Smooth muscle cell (in vitro differentiated cells): Measurements from ENCODE around the gene CKAP5. TPM values are rescaled to one million over a fixed set of nuclear protein-coding genes. Genes with fewer than 3 reads are reported as not detected.

Source experiments
- DNase-seq: peaks from one replicate; lab custom pipeline; 2025; ENCODE audit not compliant: unreplicated experiment; lab: John Stamatoyannopoulos, UW
- H2AFZ ChIP-seq: fragments of 200-600 bp; sonication (generic); 2 replicates; pipeline ENCODE4 v1.6.0; 2016; ENCODE audit warnings: antibody characterized with exemption, low read depth, mild to moderate bottlenecking
- H3F3A ChIP-seq: fragments of 200-600 bp; sonication (generic); 2 replicates; pipeline ENCODE4 v1.6.0; 2017; ENCODE audit warnings: antibody characterized with exemption, low read depth
- H3K27ac ChIP-seq: fragments of 200-600 bp; sonication (generic); 2 replicates; pipeline ENCODE4 v1.5.1; 2016; ENCODE audit warnings: low read depth, mild to moderate bottlenecking
- H3K27me3 ChIP-seq: fragments of 200-600 bp; sonication (generic); 2 replicates; pipeline ENCODE4 v1.6.1; 2016; ENCODE audit warnings: low read depth, mild to moderate bottlenecking
- H3K36me3 ChIP-seq: fragments of 200-600 bp; sonication (generic); 2 replicates; pipeline ENCODE4 v1.5.1; 2016; ENCODE audit warnings: low read depth
- H3K4me1 ChIP-seq: fragments of 200-600 bp; sonication (generic); 2 replicates; pipeline ENCODE4 v1.5.1; 2016; ENCODE audit warnings: low read depth
- H3K4me2 ChIP-seq: fragments of 200-600 bp; sonication (generic); 2 replicates; pipeline ENCODE4 v1.6.0; 2016; ENCODE audit warnings: mild to moderate bottlenecking
- H3K4me3 ChIP-seq: fragments of 200-600 bp; sonication (generic); 2 replicates; pipeline ENCODE4 v1.5.1; 2016; ENCODE audit warnings: mild to moderate bottlenecking
- H3K79me2 ChIP-seq: fragments of 200-600 bp; sonication (generic); 2 replicates; pipeline ENCODE4 v1.6.0; 2016; ENCODE audit warnings: low read depth, mild to moderate bottlenecking
- H3K9ac ChIP-seq: fragments of 200-600 bp; sonication (generic); 2 replicates; pipeline ENCODE4 v1.6.0; 2016; ENCODE audit warnings: low read depth
- H3K9me3 ChIP-seq: fragments of 200-600 bp; sonication (generic); replicated peaks from 2 replicates; pipeline ENCODE4 v1.5.1; 2016; ENCODE audit warnings: low read depth
- H4K20me1 ChIP-seq: fragments of 200-600 bp; sonication (generic); 2 replicates; pipeline ENCODE4 v1.6.0; 2016; ENCODE audit warnings: low read depth
- WGBS: methylation state at CpG from one replicate; pipeline ENCODE4 v1.1.7; 2016; ENCODE audit warnings: low lambda C conversion rate; 5-methylcytosine and 5-hydroxymethylcytosine counted together
- polyA plus RNA-seq: library from polyadenylated mRNA; unstranded; fragments of >200 nt; fragmentation: Nextera tagmentation; extraction: Ambion mirVana; gene quantifications from 2 replicates; pipeline ENCODE4 v1.2.1, GENCODE V29; 2016
- total RNA-seq: library from RNA; depleted of rRNA; stranded (reverse); fragments of >200 nt; gene quantifications from 2 replicates; pipeline ENCODE4 v1.2.3, GENCODE V29; 2014
- TF ChIP-seq, protein P1 (sequence below): fragments of 200-600 bp; sonication (generic); IDR thresholded peaks from 2 replicates; pipeline ENCODE4 v1.5.1; 2017; ENCODE audit warnings: borderline replicate concordance, mild to moderate bottlenecking, antibody characterized with exemption; ENCODE audit not compliant: insufficient read depth, poor library complexity, severe bottlenecking

Gene CKAP5
- total and polyA plus RNA-seq, 2 experiments from 2014 or later: 24.5 to 57.0 TPM

- Histone ChIP-seq H2AFZ (no peak overlapping the region), H4K20me1 (no peaks in the 10 kb centered on the region), H3K27me3 (no peaks in the 10 kb centered on the region), H3K79me2 (no peaks in the 10 kb centered on the region), H3K4me3 (no peak overlapping the region), H3K4me2 (no peak overlapping the region), H3K9ac (no peak overlapping the region), H3K4me1 (no peaks in the 10 kb centered on the region), H3K36me3 (no peaks in the 10 kb centered on the region), H3F3A (no peaks in the 10 kb centered on the region), H3K27ac (peak overlapping the region; percentile 4), H3K9me3 (no peaks in the 10 kb centered on the region)
- WGBS: 97% methylated on average over 7 of the region's 7 CpGs
- TF ChIP-seq, protein P1, sequence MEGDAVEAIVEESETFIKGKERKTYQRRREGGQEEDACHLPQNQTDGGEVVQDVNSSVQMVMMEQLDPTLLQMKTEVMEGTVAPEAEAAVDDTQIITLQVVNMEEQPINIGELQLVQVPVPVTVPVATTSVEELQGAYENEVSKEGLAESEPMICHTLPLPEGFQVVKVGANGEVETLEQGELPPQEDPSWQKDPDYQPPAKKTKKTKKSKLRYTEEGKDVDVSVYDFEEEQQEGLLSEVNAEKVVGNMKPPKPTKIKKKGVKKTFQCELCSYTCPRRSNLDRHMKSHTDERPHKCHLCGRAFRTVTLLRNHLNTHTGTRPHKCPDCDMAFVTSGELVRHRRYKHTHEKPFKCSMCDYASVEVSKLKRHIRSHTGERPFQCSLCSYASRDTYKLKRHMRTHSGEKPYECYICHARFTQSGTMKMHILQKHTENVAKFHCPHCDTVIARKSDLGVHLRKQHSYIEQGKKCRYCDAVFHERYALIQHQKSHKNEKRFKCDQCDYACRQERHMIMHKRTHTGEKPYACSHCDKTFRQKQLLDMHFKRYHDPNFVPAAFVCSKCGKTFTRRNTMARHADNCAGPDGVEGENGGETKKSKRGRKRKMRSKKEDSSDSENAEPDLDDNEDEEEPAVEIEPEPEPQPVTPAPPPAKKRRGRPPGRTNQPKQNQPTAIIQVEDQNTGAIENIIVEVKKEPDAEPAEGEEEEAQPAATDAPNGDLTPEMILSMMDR: no peak
- DNase-seq: no peak
Measured at GRCh38 chr11:46736146-46736545, 109.9 kb downstream of the CKAP5 start.

DNA sequence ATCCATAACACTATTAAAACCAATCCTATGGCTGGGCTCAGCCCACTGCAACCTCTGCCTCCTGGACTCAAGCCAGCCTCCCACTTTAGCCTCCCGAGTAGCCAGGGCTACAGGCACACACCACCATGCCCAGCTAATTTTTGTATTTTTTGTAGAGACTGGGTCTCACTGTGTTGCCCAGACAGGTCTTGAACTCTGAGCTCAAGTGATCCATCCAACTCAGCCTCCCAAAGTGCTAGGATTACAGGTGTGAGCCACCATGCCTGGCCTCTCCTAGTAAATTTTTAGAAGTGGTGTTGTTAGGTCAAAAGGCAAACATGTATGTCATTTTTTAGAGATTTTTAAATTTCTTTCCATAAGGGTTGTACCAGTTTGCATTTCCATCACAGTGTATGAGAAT is 112.8 kb downstream of the CKAP5 start:
- TF ChIP-seq, protein P1: no peak
- no peak overlapping the region for H3K27ac ChIP-seq
- no peak for DNase-seq
- no peaks in the 10 kb centered on the region for H3K36me3 ChIP-seq
- WGBS: 97% methylated on average over 1 of the region's 1 CpG
- H3K4me2 ChIP-seq: no peak overlapping the region
- H3K79me2 ChIP-seq: no peaks in the 10 kb centered on the region
- H3K4me1 ChIP-seq: no peaks in the 10 kb centered on the region
- H3K9ac ChIP-seq: no peak overlapping the region
- no peaks in the 10 kb centered on the region for H3K9me3 ChIP-seq
- H3K27me3 ChIP-seq: no peaks in the 10 kb centered on the region
- H3F3A ChIP-seq: no peaks in the 10 kb centered on the region
- H2AFZ ChIP-seq: no peak overlapping the region
- H4K20me1 ChIP-seq: no peaks in the 10 kb centered on the region
- no peak overlapping the region for H3K4me3 ChIP-seq

- DNase-seq: no peak
- H3K27ac ChIP-seq: no peak overlapping the region
- no peak overlapping the region for H2AFZ ChIP-seq
- H3K79me2 ChIP-seq: no peaks in the 10 kb centered on the region
- WGBS: 95% methylated on average over 4 of the region's 4 CpGs
- no peak overlapping the region for H3K4me3 ChIP-seq
- H3K9ac ChIP-seq: no peak overlapping the region
- H3F3A ChIP-seq: no peaks in the 10 kb centered on the region
- H3K36me3 ChIP-seq: no peaks in the 10 kb centered on the region
- no peaks in the 10 kb centered on the region for H4K20me1 ChIP-seq
- no peaks in the 10 kb centered on the region for H3K27me3 ChIP-seq
- H3K9me3 ChIP-seq: no peaks in the 10 kb centered on the region
- TF ChIP-seq, protein P1: no peak
- H3K4me2 ChIP-seq: no peak overlapping the region
- H3K4me1 ChIP-seq: no peaks in the 10 kb centered on the region
Measured at GRCh38 chr11:46731545-46731944, 114.5 kb downstream of the CKAP5 start.
